Activated CD8-positive, alpha-beta memory T cell treated with anti-CD3 and anti-CD28 coated beads, Interleukin-2, amount 50 U/mL, for 48 hours (primary cell): ENCODE data around the gene EVL.
"Not testable (repeated sequence)": the region's sequence is repeated elsewhere in the genome, so short reads cannot be mapped to it uniquely, and the experiment has no call there.

Experiments used
- DNase-seq: peaks from one replicate; pipeline ENCODE4 v3.0.0-alpha.2; 2020

Gene EVL

GRCh38 chr14:100148837-100149731 lies 83.9 kb downstream of the EVL start:
- no peak for DNase-seq

- no peak for DNase-seq
Observed at GRCh38 chr14:100149851-100150611, 84.8 kb downstream of the EVL start.

- no peak for DNase-seq
Observed at GRCh38 chr14:100150932-100151587, 85.8 kb downstream of the EVL start.

GRCh38 chr14:100152091-100152490 lies 86.9 kb downstream of the EVL start:
- no peak for DNase-seq

- no peak for DNase-seq
Observed at GRCh38 chr14:100153560-100153959, 88.3 kb downstream of the EVL start.

GRCh38 chr14:100155049-100155621 lies 89.9 kb downstream of the EVL start:
- peak; percentile 78 for DNase-seq

- no peak for DNase-seq
Observed at GRCh38 chr14:100155756-100156616, 90.8 kb downstream of the EVL start.

- no peak for DNase-seq
Observed at GRCh38 chr14:100156776-100157175, 91.6 kb downstream of the EVL start.

GRCh38 chr14:100157548-100158232 lies 92.5 kb downstream of the EVL start:
- not testable (repeated sequence) for DNase-seq

GRCh38 chr14:100158566-100159093 lies 93.4 kb downstream of the EVL start:
- no peak for DNase-seq

- peak; percentile 84 for DNase-seq
Observed at GRCh38 chr14:100159094-100159864, 94.1 kb downstream of the EVL start, which contains the start of gene DEGS2. TSS of gene DEGS2 (minus strand) at chr14:100159645. CDS start at chr14:100159587, 58 bp downstream.

GRCh38 chr14:100159865-100160533 lies 94.8 kb downstream of the EVL start:
- DNase-seq: no peak

- no peak for DNase-seq
Observed at GRCh38 chr14:100160534-100160916, 95.3 kb downstream of the EVL start.

- no peak for DNase-seq
Observed at GRCh38 chr14:100165376-100165775, 100.2 kb downstream of the EVL start.

- DNase-seq: no peak
Observed at GRCh38 chr14:100165831-100166440, 100.7 kb downstream of the EVL start.

- DNase-seq: no peak
Observed at GRCh38 chr14:100168506-100168905, 103.3 kb downstream of the EVL start.

- DNase-seq: no peak
Observed at GRCh38 chr14:100170880-100171279, 105.7 kb downstream of the EVL start.

GRCh38 chr14:100172811-100173210 lies 107.6 kb downstream of the EVL start:
- no peak for DNase-seq

GRCh38 chr14:100173353-100173752 lies 108.1 kb downstream of the EVL start:
- no peak for DNase-seq
